Fibroblast of the conjunctiva (primary cell): Measurements from ENCODE around the gene ZFAND3.

ENCODE experiments used
- DNase-seq: peaks from one replicate; pipeline ENCODE4 v3.0.0-alpha.2; 2010; ENCODE audit warnings: low read depth

ZFAND3 gene

DNA sequence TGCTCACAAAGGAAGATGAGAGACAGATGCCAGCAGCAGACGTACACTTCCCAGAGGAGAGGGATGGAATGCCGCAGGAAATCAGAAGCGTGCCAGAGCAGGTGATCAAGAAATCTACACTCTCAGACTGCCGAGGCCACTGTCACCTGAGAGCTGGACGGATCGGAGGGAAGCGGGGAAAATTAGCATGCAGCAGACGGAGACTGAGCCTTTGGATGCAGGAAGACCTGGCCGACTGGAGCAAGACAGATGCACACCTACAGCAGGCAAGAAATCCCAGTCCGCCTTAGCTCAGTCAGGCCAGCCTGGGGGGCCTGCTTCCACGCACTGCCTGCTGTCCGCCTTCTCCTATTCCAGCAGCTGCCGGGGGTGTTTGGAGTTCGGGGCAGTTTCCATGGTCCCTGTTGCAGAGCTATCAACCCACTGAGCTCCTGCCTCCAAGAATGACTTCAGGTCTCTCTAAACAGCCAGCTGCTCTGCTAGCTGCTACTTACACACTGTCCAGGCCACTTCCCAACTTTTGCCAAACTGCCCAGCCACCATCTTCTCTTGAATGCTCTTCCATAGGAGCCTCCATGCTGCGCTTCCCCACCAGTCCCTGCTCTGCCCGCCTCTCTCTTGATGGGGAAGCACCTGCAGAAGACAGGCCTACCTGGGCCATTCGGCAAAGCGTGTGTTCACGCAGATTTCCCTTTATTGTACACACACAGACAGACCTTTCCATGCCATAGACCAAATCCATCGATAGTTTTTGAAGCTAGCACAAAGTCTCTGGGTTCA is 368.5 kb downstream of the ZFAND3 start:
- no peak for DNase-seq

- no peak for DNase-seq
These were observed 369.3 kb downstream of the ZFAND3 start for GRCh38 chr6:38188677-38189335.

- DNase-seq: no peak
These were observed 371.9 kb downstream of the ZFAND3 start for GRCh38 chr6:38191418-38191817.

DNA sequence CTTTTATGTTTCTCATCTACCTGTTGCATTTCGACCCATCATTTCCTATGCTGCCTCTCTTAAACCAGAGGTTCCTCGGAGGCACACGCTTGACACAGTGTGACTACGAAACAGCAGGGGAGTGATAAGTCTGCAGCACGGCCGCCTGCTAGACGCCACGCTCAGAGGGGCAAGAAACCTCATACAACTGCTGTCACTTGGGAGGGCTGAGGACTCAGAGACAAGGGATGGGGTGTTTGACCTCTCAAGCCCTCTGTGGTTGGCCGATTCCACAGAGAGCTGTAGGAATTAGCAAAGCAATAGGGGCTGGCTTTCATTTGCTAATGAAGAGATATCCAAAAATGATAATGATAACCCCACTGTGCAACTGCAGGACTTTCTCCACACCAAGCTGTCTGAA is 372.5 kb downstream of the ZFAND3 start:
- no peak for DNase-seq

DNA sequence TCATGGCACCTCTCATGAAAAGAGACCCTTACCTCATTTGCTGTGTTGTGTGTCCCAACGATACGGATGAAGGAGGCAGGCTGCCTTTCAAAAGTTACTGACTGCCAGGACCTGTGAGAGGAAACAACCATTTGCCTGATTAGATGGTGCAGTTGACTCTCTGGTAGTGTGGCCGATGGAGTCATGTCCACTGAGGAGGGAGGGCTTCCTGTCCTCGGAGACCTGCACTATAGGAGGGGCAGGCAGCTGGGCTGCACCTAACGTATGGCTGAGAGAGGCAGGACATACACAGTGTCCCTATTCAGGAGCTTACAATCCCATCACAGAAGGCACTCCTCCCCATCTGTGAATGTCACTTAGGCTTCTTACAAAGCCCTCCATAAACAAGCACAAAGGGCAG is 373.0 kb downstream of the ZFAND3 start:
- DNase-seq: no peak

GRCh38 chr6:38193051-38193450 is 373.5 kb downstream of the ZFAND3 start:
- no peak for DNase-seq

- no peak for DNase-seq
These were observed 374.2 kb downstream of the ZFAND3 start for GRCh38 chr6:38193481-38194281.

DNA sequence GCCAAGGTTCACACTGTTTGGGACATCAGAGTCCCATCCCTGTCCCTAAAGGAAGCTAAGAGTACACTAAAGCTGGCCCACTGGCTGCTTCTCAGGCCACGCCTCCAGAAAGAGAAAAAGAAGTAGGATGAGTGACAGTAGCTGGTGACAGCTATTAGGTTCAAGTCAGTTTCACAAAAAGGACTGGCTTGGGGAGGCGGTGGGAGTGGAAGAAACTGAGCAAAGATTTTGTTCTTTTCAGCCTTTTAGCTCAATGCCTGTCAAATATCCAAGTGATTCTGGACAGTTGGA is 374.7 kb downstream of the ZFAND3 start:
- DNase-seq: no peak

DNA sequence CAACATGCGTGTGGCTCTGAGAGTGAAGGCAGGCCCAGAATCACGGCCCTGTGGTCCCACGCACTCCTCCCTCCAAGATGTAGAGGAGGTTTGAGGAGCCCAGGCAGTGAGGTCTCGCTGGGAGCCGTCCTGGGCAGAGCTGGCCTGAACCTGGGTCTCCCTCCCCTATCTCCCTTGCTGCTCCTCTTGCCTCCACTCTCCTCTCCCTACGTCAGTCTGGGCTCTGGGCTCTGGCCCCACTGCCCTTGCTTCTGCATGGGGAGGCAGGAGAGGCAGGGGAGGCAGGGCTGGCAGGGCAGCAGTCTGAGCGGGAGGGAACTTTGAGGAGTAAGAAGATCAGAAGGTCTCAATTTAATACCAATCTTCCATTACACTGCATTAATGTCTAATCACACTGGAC is 375.1 kb downstream of the ZFAND3 start:
- no peak for DNase-seq

GRCh38 chr6:38195113-38195635 is 375.6 kb downstream of the ZFAND3 start:
- DNase-seq: no peak

DNA sequence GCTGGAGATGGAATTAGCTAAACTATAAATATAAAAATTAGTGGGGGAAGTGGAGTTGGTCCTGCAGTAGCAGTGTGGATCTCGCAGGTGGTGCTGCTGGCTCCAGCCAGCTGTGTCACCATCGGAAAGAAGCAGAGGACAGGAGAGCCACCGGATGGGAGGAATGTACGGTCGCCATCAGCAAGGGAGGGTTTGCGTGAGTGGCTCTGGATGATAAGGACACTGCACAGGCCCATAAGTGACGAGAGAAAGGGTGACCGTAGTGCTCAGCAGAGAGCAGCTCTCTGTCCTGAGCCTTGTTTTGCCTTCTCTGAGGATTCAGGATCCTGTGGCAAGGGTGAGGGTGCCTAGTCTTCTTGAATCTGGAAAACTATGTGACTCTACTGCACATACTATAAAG is 378.7 kb downstream of the ZFAND3 start:
- DNase-seq: no peak
